K562 (cell line): Measurements from ENCODE around the gene SACM1L. TPM values are rescaled to one million over a fixed set of nuclear protein-coding genes. Genes with fewer than 3 reads are reported as not detected.
A peak's percentile ranks its signal among the peaks of the same experiment; 100 is the strongest.

Experiments used
- ATAC-seq: fragments of 200-7000 bp; cut with Tn5 transposase; 3 replicates; pipeline ENCODE4 v1.9.1; 2020; ENCODE audit warnings: moderate library complexity
- BruUV-seq: library from RNA; stranded (reverse); fragments of 400-500 nt; replicated peaks from 2 replicates; lab custom pipeline; 2021; lab: Mats Ljungman, UMichigan
- CTCF ChIA-PET: fragments of 300-600 bp; formaldehyde crosslinking; extraction: SDS; loops from one replicate; lab custom pipeline; 2021; ENCODE audit warnings: low intra/inter-chr PET ratio; lab: Yijun Ruan, JAX
- POLR2A ChIA-PET: fragments of 300-600, 350-650 bp; sonication (Branson Sonifier 250); formaldehyde crosslinking; extraction: SDS; loops from one replicate; lab custom pipeline; 2021; ENCODE audit warnings: antibody characterized with exemption, inconsistent platforms; lab: Yijun Ruan, JAX
- DNase-seq, 4 experiments: peaks; one replicate each; pipeline versions ENCODE4 v3.0.0 to v3.0.0-alpha.2; 2011 to 2018; ENCODE audit warnings: low spot score in 3 of 4, mixed read lengths in 3 of 4; ENCODE audit errors: extremely low read depth in 1 of 4
- FAIRE-seq: peaks from 2 replicates; lab custom pipeline; 2011; peaks lifted over from hg19 to GRCh38; lab: Jason Lieb, UNC
- H2AFZ ChIP-seq: 2 replicates; pipeline ENCODE4 v1.6.0; 2011; ENCODE audit warnings: low read depth, low read length, control low read depth, inconsistent platforms
- H3K27ac ChIP-seq: fragments of 200-600 bp; 3 replicates; pipeline ENCODE4 v1.8.0; 2011; ENCODE audit warnings: low read depth, mild to moderate bottlenecking, control low read depth, inconsistent platforms, low read length, moderate library complexity, mixed read lengths; ENCODE audit errors: extremely low read depth
- H3K27me3 ChIP-seq, 2 experiments: fragments of 300-600 bp in 1 of 2; 2 replicates in 1 of 2; 3 replicates in 1 of 2; pipeline versions ENCODE4 v1.6.0 to v1.8.0; 2011; ENCODE audit warnings: inconsistent platforms in 2 of 2, low read length in 2 of 2, mild to moderate bottlenecking in 1 of 2, mixed read lengths in 1 of 2, moderate library complexity in 1 of 2; ENCODE audit not compliant: control insufficient read depth in 2 of 2, insufficient read depth in 2 of 2
- H3K36me3 ChIP-seq: fragments of 300-600 bp; 3 replicates; pipeline ENCODE4 v1.8.0; 2011; ENCODE audit warnings: mild to moderate bottlenecking, low read length, inconsistent platforms; ENCODE audit not compliant: control insufficient read depth, insufficient read depth
- H3K4me1 ChIP-seq, 2 experiments: fragments of 200-600 bp in 1 of 2; replicated peaks in 1 of 2; 2 replicates in 1 of 2; 3 replicates in 1 of 2; pipeline versions ENCODE4 v1.5.1 to v1.8.0; 2011; ENCODE audit warnings: inconsistent platforms in 2 of 2, low read length in 2 of 2, mild to moderate bottlenecking in 1 of 2, mixed read lengths in 1 of 2, moderate library complexity in 1 of 2; ENCODE audit not compliant: control insufficient read depth in 2 of 2, insufficient read depth in 2 of 2
- H3K4me2 ChIP-seq: 2 replicates; pipeline ENCODE4 v1.6.1; 2011; ENCODE audit warnings: low read length, control low read depth, inconsistent platforms, mixed read lengths; ENCODE audit not compliant: insufficient read depth
- H3K4me3 ChIP-seq: fragments of 200-600 bp; sonication (generic), shearing (Covaris generic); 2 replicates; pipeline ENCODE4 v1.5.1; 2016; ENCODE audit warnings: control low read depth, inconsistent platforms
- H3K79me2 ChIP-seq: fragments of 200-600 bp; 3 replicates; pipeline ENCODE4 v1.8.0; 2011; ENCODE audit warnings: low read length, inconsistent platforms; ENCODE audit not compliant: control insufficient read depth, insufficient read depth
- H3K9ac ChIP-seq, 2 experiments: 2 replicates each; pipeline versions ENCODE4 v1.6.0 to v1.6.1; 2011; ENCODE audit warnings: low read depth in 2 of 2, low read length in 2 of 2, control low read depth in 1 of 2, inconsistent platforms in 1 of 2, mild to moderate bottlenecking in 1 of 2, mixed read lengths in 1 of 2; ENCODE audit not compliant: insufficient read depth in 1 of 2
- H3K9me1 ChIP-seq: one replicate; pipeline ENCODE4 v1.6.0; 2011; ENCODE audit warnings: inconsistent platforms, mild to moderate bottlenecking, low read length, moderate library complexity; ENCODE audit not compliant: control insufficient read depth, insufficient read depth
- H3K9me3 ChIP-seq: replicated peaks from 2 replicates; pipeline ENCODE4 v1.5.1; 2011; ENCODE audit warnings: low read depth, low read length, inconsistent platforms; ENCODE audit not compliant: control insufficient read depth, insufficient read depth
- H4K20me1 ChIP-seq: replicated peaks from 2 replicates; pipeline ENCODE4 v1.6.1; 2011; ENCODE audit warnings: low read length, inconsistent platforms, mixed read lengths; ENCODE audit not compliant: control insufficient read depth, insufficient read depth
- ARHGAP35 ChIP-seq: fragments of 450-650 bp; IDR thresholded peaks from 2 replicates; pipeline ENCODE4 v1.6.1; 2018; ENCODE audit not compliant: partially characterized antibody
- RNF2 ChIP-seq: sonication (generic); IDR thresholded peaks from 2 replicates; pipeline ENCODE4 v1.6.1; 2016
- SMARCA4 ChIP-seq: fragments of 450-650 bp; IDR thresholded peaks from 2 replicates; pipeline ENCODE4 v1.6.1; 2016
- TFAM ChIP-seq: fragments of 250-450 bp; sonication (Bioruptor Pico); conservative IDR thresholded peaks from 2 replicates; pipeline ENCODE4 v1.5.0; 2021; ENCODE audit warnings: mild to moderate bottlenecking, moderate library complexity
- ZNF197 ChIP-seq: fragments of 200-800 bp; sonication (Bioruptor generic); IDR thresholded peaks from 2 replicates; pipeline ENCODE4 v1.6.1; 2016; ENCODE audit warnings: low read depth, missing genetic modification characterization, missing compliant biosample characterization
- WGBS: fragments of 100-300 bp; shearing (Covaris generic); methylation state at CpG from one replicate; pipeline ENCODE4 v1.1.6; 2016; ENCODE audit warnings: low coverage, mixed read lengths; ENCODE audit not compliant: insufficient coverage; ENCODE audit errors: missing lambda C conversion rate; 5-methylcytosine and 5-hydroxymethylcytosine counted together
- in situ Hi-C: fragments of 300-500 bp; cut with MboI; formaldehyde crosslinking; loops from 4 replicates; pipeline ENCODE4 v1.15.0; 2018; ENCODE audit warnings: inconsistent platforms, mixed read lengths
- intact Hi-C: fragments of 100-400 bp; cut with micrococcal nuclease; formaldehyde crosslinking; loops from 2 replicates; pipeline ENCODE4 v1.14.2; 2022
- polyA plus RNA-seq, 8 experiments: library from polyadenylated mRNA; depleted of rRNA in 4 of 8; stranded (reverse) in 5 of 8; unstranded in 3 of 8; fragments of >200 nt; fragmentation: Nextera tagmentation in 2 of 8; fragmentation: Illumina TruSeq in 1 of 8; extraction: Ambion mirVana in 2 of 8; extraction: Trizol in 1 of 8; gene quantifications; 2 replicates each; pipeline versions ENCODE4 v1.2.1 to v1.2.3, GENCODE V29; 2011 to 2014; ENCODE audit warnings: inconsistent platforms in 1 of 8, missing spikeins in 1 of 8
- total RNA-seq, 7 experiments: library from RNA; depleted of rRNA in 6 of 7; stranded (reverse); fragments of >200 nt in 6 of 7; fragmentation: Illumina TruSeq in 2 of 7; extraction: Trizol in 2 of 7; gene quantifications; 2 replicates each; pipeline versions ENCODE4 v1.2.1 to v1.2.3, GENCODE V29; 2011 to 2021; ENCODE audit warnings: low replicate concordance in 1 of 7
- TF ChIP-seq, protein P1 (sequence below), 2 experiments: fragments of 450-650 bp; IDR thresholded peaks; 2 replicates each; pipeline ENCODE4 v1.6.1; 2016; ENCODE audit warnings: mild to moderate bottlenecking in 2 of 2, borderline replicate concordance in 1 of 2, low read depth in 1 of 2, moderate library complexity in 1 of 2
- TF ChIP-seq, protein P2 (sequence below): sonication (generic); formaldehyde crosslinking; IDR thresholded peaks from 2 replicates; pipeline ENCODE4 v1.8.1; 2023; ENCODE audit warnings: mild to moderate bottlenecking, missing genetic modification reagents
- TF ChIP-seq, protein P3 (sequence below): fragments of 250-450 bp; sonication (Bioruptor Pico); IDR thresholded peaks from 2 replicates; pipeline ENCODE4 v1.8.0; 2022; ENCODE audit warnings: moderate library complexity, mild to moderate bottlenecking, inconsistent platforms

The SACM1L gene
- total and polyA plus RNA-seq, 9 of the 15 experiments (the other 6 are each of a cell fraction or from before 2014, with no cell fraction given): 25.7 to 67.2 (median 40.3) TPM

DNA sequence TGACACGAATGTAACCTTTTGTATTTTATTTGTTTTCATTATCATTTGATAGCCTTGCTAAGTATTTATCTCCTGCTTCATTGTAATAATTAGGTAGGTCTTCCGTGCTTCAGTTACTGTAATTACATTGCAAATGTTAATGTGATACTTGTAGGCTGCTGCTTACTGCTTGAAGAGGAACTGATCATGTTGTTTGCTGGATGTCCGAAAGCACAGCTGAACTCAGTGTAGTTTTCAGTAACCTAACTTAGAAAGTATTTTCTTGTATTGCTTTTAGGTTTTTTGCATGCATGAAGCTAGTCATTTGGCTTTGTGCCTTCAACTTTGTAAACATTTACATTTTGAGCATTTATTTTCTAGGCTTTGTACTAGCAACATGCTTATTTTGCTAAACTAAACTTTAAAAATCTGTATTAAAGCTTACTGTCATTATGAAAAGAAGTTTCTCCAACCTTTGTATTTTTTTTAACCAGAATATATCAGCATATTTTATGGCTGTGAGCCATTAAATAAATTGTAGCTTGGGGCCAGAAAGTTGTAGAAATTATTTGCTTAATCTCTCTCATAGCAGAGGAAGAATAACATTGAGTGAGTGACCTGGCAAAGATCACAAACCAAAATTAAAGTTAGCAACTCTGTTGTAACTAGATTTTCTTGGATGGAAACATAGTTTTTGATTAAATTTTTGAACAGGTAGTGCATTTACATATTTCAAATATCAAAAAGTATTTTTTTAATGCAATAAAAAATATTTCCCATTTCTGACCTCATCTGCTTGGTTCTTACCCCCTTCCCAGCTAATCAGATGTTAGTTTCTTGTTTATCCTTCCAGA, 30.7 kb downstream of the SACM1L start:
- H3K4me2 ChIP-seq: no peak overlapping the region
- intact Hi-C loops: no loop called here
- H3K9me1 ChIP-seq: no peaks in the 10 kb centered on the region
- POLR2A ChIA-PET: no interaction called here
- DNase-seq: no peak
- no TSS peak for BruUV-seq
- no peaks in the 10 kb centered on the region for H3K9me3 ChIP-seq
- peaks cover 58% of the 10 kb centered on the region; the same call in 2 of the 3 replicates for H3K36me3 ChIP-seq
- H3K27ac ChIP-seq: no peak overlapping the region
- 90% methylated on average over 3 of the region's 3 CpGs for WGBS
- no peaks in the 10 kb centered on the region for H3K27me3 ChIP-seq
- TF ChIP-seq RNF2 (no peak), TFAM (CRISPR knock-in tag) (no peak), ZNF197 (CRISPR knock-in tag) (no peak), ARHGAP35 (no peak), SMARCA4 (no peak)
- TF ChIP-seq, protein P1, sequence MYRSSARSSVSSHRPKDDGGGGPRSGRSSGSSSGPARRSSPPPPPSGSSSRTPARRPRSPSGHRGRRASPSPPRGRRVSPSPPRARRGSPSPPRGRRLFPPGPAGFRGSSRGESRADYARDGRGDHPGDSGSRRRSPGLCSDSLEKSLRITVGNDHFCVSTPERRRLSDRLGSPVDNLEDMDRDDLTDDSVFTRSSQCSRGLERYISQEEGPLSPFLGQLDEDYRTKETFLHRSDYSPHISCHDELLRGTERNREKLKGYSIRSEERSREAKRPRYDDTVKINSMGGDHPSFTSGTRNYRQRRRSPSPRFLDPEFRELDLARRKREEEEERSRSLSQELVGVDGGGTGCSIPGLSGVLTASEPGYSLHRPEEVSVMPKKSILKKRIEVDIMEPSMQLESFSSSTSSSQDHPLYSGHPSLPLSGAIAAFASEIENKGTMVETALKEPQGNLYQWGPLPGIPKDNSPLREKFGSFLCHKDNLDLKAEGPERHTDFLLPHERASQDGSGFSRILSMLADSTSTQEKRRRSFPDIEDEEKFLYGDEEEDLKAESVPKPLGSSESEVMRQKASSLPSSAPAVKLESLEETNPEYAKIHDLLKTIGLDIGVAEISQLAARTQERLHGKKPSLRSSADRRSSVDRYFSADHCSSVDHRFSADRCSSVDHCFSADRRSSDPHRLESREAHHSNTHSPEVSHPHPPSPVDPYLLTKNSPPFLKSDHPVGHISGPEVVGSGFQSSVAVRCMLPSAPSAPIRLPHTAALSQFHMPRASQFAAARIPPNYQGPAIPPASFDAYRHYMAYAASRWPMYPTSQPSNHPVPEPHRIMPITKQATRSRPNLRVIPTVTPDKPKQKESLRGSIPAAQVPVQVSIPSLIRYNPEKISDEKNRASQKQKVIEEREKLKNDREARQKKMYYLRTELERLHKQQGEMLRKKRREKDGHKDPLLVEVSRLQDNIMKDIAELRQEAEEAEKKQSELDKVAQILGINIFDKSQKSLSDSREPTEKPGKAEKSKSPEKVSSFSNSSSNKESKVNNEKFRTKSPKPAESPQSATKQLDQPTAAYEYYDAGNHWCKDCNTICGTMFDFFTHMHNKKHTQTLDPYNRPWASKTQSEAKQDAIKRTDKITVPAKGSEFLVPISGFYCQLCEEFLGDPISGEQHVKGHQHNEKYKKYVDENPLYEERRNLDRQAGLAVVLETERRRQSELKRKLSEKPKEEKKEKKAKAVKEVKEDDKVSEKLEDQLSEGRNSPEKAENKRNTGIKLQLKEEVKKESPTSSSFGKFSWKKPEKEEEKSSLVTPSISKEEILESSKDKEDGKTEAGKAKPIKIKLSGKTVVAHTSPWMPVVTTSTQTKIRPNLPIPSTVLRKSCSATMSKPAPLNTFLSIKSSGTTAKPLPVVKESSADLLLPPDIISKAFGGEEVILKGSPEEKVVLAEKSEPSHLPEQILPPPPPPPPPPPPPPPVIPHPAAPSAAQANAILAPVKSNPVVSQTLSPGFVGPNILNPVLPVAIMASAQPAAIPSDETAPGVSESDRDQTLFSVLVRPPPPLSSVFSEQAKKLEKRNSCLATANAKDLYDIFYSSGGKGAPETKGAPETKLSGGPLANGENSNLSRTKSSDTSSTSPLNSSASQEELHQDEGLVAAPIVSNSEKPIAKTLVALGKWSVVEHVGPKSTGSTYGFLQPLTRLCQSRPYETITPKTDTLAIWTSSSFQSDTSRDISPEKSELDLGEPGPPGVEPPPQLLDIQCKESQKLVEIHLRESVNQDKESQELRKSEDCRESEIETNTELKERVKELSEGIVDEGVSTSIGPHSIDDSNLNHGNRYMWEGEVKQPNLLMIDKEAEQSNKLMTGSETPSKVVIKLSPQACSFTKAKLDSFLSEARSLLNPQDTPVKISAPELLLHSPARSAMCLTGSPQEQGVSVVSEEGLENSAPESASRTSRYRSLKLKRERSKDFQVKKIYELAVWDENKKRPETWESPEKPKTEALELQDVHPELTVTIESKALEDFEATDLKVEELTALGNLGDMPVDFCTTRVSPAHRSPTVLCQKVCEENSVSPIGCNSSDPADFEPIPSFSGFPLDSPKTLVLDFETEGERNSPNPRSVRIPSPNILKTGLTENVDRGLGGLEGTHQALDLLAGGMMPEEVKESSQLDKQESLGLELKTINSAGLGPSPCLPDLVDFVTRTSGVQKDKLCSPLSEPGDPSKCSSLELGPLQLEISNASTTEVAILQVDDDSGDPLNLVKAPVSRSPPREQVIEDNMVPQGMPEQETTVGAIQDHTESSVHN (IDR thresholded peaks at IDR 0.05; ENCODE audit: borderline replicate concordance in 1 of 2, low read depth in 1 of 2): no peak
- TF ChIP-seq, protein P2, sequence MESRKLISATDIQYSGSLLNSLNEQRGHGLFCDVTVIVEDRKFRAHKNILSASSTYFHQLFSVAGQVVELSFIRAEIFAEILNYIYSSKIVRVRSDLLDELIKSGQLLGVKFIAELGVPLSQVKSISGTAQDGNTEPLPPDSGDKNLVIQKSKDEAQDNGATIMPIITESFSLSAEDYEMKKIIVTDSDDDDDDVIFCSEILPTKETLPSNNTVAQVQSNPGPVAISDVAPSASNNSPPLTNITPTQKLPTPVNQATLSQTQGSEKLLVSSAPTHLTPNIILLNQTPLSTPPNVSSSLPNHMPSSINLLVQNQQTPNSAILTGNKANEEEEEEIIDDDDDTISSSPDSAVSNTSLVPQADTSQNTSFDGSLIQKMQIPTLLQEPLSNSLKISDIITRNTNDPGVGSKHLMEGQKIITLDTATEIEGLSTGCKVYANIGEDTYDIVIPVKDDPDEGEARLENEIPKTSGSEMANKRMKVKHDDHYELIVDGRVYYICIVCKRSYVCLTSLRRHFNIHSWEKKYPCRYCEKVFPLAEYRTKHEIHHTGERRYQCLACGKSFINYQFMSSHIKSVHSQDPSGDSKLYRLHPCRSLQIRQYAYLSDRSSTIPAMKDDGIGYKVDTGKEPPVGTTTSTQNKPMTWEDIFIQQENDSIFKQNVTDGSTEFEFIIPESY (CRISPR knock-in tag): no peak
- TF ChIP-seq, protein P3, sequence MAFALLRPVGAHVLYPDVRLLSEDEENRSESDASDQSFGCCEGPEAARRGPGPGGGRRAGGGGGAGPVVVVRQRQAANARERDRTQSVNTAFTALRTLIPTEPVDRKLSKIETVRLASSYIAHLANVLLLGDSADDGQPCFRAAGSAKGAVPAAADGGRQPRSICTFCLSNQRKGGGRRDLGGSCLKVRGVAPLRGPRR (CRISPR knock-in tag): no peak
- TF ChIP-seq, all 486 proteins: peak for 0
- no peak for ATAC-seq
- H4K20me1 ChIP-seq: no peaks in the 10 kb centered on the region
- FAIRE-seq: peak; percentile 32
- CTCF ChIA-PET: no interaction called here
- H2AFZ ChIP-seq: no peak overlapping the region
- H3K4me3 ChIP-seq: no peak overlapping the region
- H3K79me2 ChIP-seq: no peaks in the 10 kb centered on the region
- H3K9ac ChIP-seq: no peak overlapping the region
- no peaks in the 10 kb centered on the region for H3K4me1 ChIP-seq
- in situ Hi-C loops: no loop called here
